Adrenal gland (tissue), 5 donors: ENCODE data around the gene SRGAP3.

ENCODE experiments used
- POLR2A ChIP-seq, 2 donors: fragments of 450-650 bp; IDR thresholded peaks; one replicate each; pipeline ENCODE4 v1.6.1; 2017; ENCODE audit warnings: antibody characterized with exemption in 2 of 2, mild to moderate bottlenecking in 2 of 2, moderate library complexity in 1 of 2
- TF ChIP-seq, protein P1 (sequence below), 6 experiments: fragments of 450-650 bp in 4 of 6; fragments of 200-600 bp in 2 of 6; sonication (generic) in 1 of 6; IDR thresholded peaks; 1 replicate in 5 of 6; 2 replicates in 1 of 6; pipeline versions ENCODE4 v1.5.1 to v1.8.0; 2016 to 2021; ENCODE audit warnings: antibody characterized with exemption in 6 of 6, mild to moderate bottlenecking in 2 of 6, moderate library complexity in 1 of 6
- donor health status: DM: no; HTN: no; CAD: no.

DNA sequence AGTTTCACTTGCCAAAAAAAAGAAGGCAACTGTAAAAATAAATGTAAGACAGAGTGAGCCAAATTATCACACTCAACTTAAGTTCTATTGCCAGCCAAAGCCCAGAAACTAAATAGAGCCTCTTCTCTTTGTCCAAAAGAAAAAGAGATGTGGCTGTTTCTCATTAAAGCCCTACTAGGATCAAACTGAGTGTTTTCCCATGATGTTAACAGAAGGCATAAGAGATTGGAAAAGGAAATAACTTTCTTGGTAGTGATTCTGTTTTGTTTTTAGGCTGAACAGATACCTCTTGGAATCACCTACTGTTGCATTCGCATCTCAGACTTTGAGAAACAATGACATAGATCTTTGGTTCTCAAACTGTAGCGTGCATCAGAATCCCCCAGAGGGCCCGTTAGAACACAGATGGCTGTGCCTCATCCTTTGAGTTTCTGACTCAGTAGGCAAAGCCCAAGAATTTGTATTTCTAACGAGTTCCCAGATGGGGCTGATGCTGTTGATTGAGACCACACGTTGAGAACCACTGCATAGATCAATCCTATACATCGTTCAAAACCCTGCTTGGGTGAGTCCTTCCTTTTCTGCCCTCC lies 42.5 kb upstream of the SRGAP3 start:
- TF ChIP-seq, protein P1, sequence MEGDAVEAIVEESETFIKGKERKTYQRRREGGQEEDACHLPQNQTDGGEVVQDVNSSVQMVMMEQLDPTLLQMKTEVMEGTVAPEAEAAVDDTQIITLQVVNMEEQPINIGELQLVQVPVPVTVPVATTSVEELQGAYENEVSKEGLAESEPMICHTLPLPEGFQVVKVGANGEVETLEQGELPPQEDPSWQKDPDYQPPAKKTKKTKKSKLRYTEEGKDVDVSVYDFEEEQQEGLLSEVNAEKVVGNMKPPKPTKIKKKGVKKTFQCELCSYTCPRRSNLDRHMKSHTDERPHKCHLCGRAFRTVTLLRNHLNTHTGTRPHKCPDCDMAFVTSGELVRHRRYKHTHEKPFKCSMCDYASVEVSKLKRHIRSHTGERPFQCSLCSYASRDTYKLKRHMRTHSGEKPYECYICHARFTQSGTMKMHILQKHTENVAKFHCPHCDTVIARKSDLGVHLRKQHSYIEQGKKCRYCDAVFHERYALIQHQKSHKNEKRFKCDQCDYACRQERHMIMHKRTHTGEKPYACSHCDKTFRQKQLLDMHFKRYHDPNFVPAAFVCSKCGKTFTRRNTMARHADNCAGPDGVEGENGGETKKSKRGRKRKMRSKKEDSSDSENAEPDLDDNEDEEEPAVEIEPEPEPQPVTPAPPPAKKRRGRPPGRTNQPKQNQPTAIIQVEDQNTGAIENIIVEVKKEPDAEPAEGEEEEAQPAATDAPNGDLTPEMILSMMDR (IDR thresholded peaks at IDR 0.05): no peak
- no peak for TF ChIP-seq POLR2A (IDR thresholded peaks at IDR 0.05)
